ENCODE results near the gene ITPR3. TPM values are rescaled to one million over a fixed set of nuclear protein-coding genes. Genes with fewer than 3 reads are reported as not detected.

Gene ITPR3
- total RNA-seq, 2 experiments from 2014 or later: 57.8 to 59.3 TPM

- Mint-ChIP-seq H3K27me3 (ENCODE audit: low read depth) (peaks cover 26% of the 10 kb centered on the region), H3K4me1 (ENCODE audit: low read depth) (no peaks in the 10 kb centered on the region), H3K27ac (no peak overlapping the region), H3K4me3 (no peak overlapping the region), H3K9me3 (ENCODE audit: insufficient read depth) (no peaks in the 10 kb centered on the region), H3K36me3 (ENCODE audit: low read depth) (no peaks in the 10 kb centered on the region)
- ATAC-seq: no peak
- CTCF ChIA-PET: no interaction called here
- POLR2A ChIA-PET: no interaction called here
- DNase-seq: no peak
Measured at GRCh38 chr6:33717934-33718455, 96.9 kb downstream of the ITPR3 start.

DNA sequence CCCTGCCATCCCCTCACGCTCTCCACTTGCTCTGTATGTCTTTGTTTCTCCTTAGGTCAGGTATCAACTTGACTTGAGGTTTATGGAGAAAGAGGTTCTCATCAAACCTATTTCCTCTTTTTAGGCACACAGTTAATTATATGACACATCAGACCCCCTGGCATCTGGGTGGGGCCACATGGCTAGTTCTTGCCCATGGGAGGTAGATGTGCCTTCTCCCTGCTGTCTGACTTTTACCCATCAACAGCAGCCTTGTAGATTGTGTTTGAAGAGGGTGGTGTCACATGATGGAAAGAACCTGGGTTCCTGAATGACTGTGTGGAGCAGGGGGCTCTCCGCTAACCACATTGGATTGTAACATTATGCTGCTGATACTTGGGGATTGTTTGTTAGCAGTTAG lies 97.6 kb downstream of the ITPR3 start:
- DNase-seq (no peak), ATAC-seq (no peak)
- CTCF ChIA-PET: no interaction called here
- Mint-ChIP-seq H3K36me3 (ENCODE audit: low read depth) (no peaks in the 10 kb centered on the region), H3K27ac (no peak overlapping the region), H3K9me3 (ENCODE audit: insufficient read depth) (no peaks in the 10 kb centered on the region), H3K27me3 (ENCODE audit: low read depth) (peaks cover 24% of the 10 kb centered on the region), H3K4me1 (ENCODE audit: low read depth) (peaks cover 1% of the 10 kb centered on the region), H3K4me3 (no peak overlapping the region)
- POLR2A ChIA-PET: no interaction called here

- DNase-seq (no peak), ATAC-seq (no peak)
- ChIA-PET POLR2A (no interaction called here), CTCF (interaction anchor here (1.3 to 2.2 kb wide), 2 partner anchors 8 to 23 kb away, joined by 4 to 6 read pairs; partner anchors contain the start of gene UQCC2)
- H3K27ac Mint-ChIP-seq: no peak overlapping the region
- no peak overlapping the region for H3K4me3 Mint-ChIP-seq
- H3K4me1 Mint-ChIP-seq (ENCODE audit: low read depth): peaks cover 9% of the 10 kb centered on the region
- H3K27me3 Mint-ChIP-seq (ENCODE audit: low read depth): peaks cover 28% of the 10 kb centered on the region
- no peaks in the 10 kb centered on the region for H3K9me3 Mint-ChIP-seq (ENCODE audit: insufficient read depth)
- H3K36me3 Mint-ChIP-seq (ENCODE audit: low read depth): no peaks in the 10 kb centered on the region
Measured at GRCh38 chr6:33719326-33719987, 98.3 kb downstream of the ITPR3 start.

GRCh38 chr6:33720998-33721397 lies 99.9 kb downstream of the ITPR3 start:
- ChIA-PET POLR2A (no interaction called here), CTCF (interaction anchor here (1.3 to 2.2 kb wide), 2 partner anchors 10 to 22 kb away, joined by 4 to 6 read pairs; partner anchors contain the start of gene UQCC2)
- Mint-ChIP-seq H3K4me3 (no peak overlapping the region), H3K27me3 (ENCODE audit: low read depth) (peaks cover 32% of the 10 kb centered on the region), H3K4me1 (ENCODE audit: low read depth) (peaks cover 12% of the 10 kb centered on the region), H3K36me3 (ENCODE audit: low read depth) (no peaks in the 10 kb centered on the region), H3K9me3 (ENCODE audit: insufficient read depth) (no peaks in the 10 kb centered on the region), H3K27ac (no peak overlapping the region)
- DNase-seq (no peak), ATAC-seq (no peak)

GRCh38 chr6:33721508-33721907 lies 100.4 kb downstream of the ITPR3 start:
- Mint-ChIP-seq H3K4me1 (ENCODE audit: low read depth) (peaks cover 12% of the 10 kb centered on the region), H3K27me3 (ENCODE audit: low read depth) (peaks cover 32% of the 10 kb centered on the region), H3K27ac (no peak overlapping the region), H3K9me3 (ENCODE audit: insufficient read depth) (no peaks in the 10 kb centered on the region), H3K36me3 (ENCODE audit: low read depth) (no peaks in the 10 kb centered on the region), H3K4me3 (no peak overlapping the region)
- POLR2A ChIA-PET: no interaction called here
- ATAC-seq (no peak), DNase-seq (no peak)
- CTCF ChIA-PET: interaction anchor here (1.3 to 1.6 kb wide), 2 partner anchors 10 to 50 kb away, joined by 5 to 6 read pairs; partner anchors contain the start of gene UQCC2

GRCh38 chr6:33722103-33722623 lies 101.0 kb downstream of the ITPR3 start:
- ChIA-PET POLR2A (no interaction called here), CTCF (interaction anchor here (1.3 to 2.7 kb wide), 3 partner anchors 11 to 49 kb away, joined by 5 to 9 read pairs (median 6); partner anchors contain the start of gene UQCC2)
- ATAC-seq (no peak), DNase-seq (no peak)
- Mint-ChIP-seq H3K27ac (no peak overlapping the region), H3K27me3 (ENCODE audit: low read depth) (peaks cover 32% of the 10 kb centered on the region), H3K4me1 (ENCODE audit: low read depth) (peaks cover 12% of the 10 kb centered on the region), H3K4me3 (no peak overlapping the region), H3K36me3 (ENCODE audit: low read depth) (no peaks in the 10 kb centered on the region), H3K9me3 (ENCODE audit: insufficient read depth) (no peaks in the 10 kb centered on the region)

DNA sequence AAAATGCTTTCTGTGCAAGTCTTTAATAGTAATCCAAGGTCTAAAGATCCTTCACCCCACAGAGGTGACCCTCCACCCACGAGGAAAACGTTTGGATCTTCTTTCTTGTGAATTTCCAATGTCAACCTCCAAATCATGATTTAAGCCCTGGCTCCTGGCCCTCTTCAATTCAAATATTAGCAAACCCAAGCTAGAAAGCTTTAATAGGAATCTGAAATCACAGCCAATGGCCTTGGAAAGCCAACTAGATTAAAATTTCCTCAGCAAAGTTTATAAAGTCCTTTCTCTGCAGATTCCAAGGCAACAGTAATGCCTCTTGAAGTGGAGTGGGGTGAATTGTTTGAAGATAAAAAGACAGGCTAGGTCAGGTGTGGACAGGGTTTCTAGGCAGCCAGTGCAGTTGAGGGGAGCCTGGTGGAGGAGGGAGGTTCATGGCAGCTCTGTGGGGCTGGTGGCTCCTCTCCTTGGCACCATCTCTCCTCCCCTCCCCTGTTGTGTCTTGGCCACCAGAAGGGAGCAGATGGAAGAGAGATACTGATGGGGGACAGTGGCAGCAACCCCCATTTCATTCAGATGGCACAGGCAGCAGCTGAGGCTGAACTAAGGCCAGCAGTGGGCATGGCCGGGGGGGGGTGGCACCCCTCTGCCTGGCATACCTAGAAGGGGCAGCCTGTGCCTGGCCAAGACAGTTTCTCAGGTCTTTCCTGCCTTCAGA lies 102.4 kb downstream of the ITPR3 start:
- Mint-ChIP-seq H3K9me3 (ENCODE audit: insufficient read depth) (no peaks in the 10 kb centered on the region), H3K36me3 (ENCODE audit: low read depth) (no peaks in the 10 kb centered on the region), H3K4me3 (no peak overlapping the region), H3K27me3 (ENCODE audit: low read depth) (peaks cover 32% of the 10 kb centered on the region), H3K27ac (no peak overlapping the region), H3K4me1 (ENCODE audit: low read depth) (peaks cover 12% of the 10 kb centered on the region)
- ChIA-PET CTCF (interaction anchor here (0.9 to 2.7 kb wide), 6 partner anchors 20 to 138 kb away, joined by 3 to 9 read pairs (median 5); no protein-coding TSS in a partner anchor), POLR2A (no interaction called here)
- no peak for ATAC-seq
- no peak for DNase-seq

DNA sequence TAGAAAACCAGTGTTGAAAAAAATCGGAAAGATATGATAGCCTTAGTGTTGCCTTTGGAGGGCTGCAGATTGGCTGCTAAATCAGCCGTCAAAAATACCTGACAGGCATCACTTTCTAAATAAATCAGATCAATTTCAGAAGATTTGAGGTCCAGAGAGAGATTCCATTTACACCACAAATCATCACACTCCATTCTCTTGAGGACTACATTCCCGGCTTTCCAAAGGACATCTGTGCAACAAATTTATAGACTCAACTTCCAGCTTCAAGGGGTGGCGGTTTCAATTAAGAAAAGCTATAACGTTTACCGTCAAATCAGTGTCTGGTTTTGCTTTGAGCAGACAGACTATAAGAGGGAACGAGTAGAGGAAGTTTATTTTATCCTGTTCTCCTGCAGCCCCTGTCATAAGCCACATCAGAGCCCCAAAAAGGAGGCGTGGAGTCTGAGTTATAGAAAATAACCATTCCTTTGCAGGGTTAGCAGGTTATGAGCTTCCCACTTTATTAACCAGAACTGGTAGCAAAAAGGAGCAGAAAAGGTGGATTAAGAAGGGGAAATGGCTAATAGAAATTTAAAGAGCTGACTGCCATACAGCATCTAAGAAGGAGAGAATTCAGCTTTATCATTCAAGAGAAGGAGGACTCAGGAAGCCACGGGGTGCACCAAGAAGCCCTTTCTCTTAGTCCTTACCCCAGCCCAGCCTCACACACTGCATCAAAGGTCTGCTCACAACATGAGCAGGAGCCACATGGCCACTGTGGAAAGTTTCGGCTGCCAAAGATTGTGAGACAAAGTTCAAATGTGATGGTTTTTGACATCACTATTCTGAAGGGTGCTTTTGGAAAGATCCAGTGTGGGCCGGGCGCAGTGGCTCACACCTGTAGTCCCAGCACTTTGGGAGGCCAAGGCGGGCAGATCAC lies 103.2 kb downstream of the ITPR3 start:
- Mint-ChIP-seq H3K27ac (no peak overlapping the region), H3K4me3 (no peak overlapping the region), H3K36me3 (ENCODE audit: low read depth) (no peaks in the 10 kb centered on the region), H3K4me1 (ENCODE audit: low read depth) (peaks cover 12% of the 10 kb centered on the region), H3K9me3 (ENCODE audit: insufficient read depth) (no peaks in the 10 kb centered on the region), H3K27me3 (ENCODE audit: low read depth) (peaks cover 30% of the 10 kb centered on the region)
- ATAC-seq (no peak), DNase-seq (no peak)
- CTCF ChIA-PET: interaction anchor here (1.0 to 2.7 kb wide), 5 partner anchors 13 to 134 kb away, joined by 3 to 12 read pairs (median 5); partner anchors contain the start of gene UQCC2
- POLR2A ChIA-PET: interaction anchor here (0.7 kb wide), 1 partner anchor 13 kb away, joined by 4 read pairs; the partner anchor contains the start of gene UQCC2

GRCh38 chr6:33725222-33725621 lies 104.1 kb downstream of the ITPR3 start:
- Mint-ChIP-seq H3K4me1 (ENCODE audit: low read depth) (peaks cover 12% of the 10 kb centered on the region), H3K4me3 (no peak overlapping the region), H3K36me3 (ENCODE audit: low read depth) (no peaks in the 10 kb centered on the region), H3K27ac (no peak overlapping the region), H3K9me3 (ENCODE audit: insufficient read depth) (no peaks in the 10 kb centered on the region), H3K27me3 (ENCODE audit: low read depth) (peaks cover 25% of the 10 kb centered on the region)
- ATAC-seq (no peak), DNase-seq (no peak)
- ChIA-PET POLR2A (no interaction called here), CTCF (interaction anchor here (1.2 to 1.7 kb wide), 2 partner anchors 14 kb away, joined by 6 to 12 read pairs; partner anchors contain the start of gene UQCC2)

DNA sequence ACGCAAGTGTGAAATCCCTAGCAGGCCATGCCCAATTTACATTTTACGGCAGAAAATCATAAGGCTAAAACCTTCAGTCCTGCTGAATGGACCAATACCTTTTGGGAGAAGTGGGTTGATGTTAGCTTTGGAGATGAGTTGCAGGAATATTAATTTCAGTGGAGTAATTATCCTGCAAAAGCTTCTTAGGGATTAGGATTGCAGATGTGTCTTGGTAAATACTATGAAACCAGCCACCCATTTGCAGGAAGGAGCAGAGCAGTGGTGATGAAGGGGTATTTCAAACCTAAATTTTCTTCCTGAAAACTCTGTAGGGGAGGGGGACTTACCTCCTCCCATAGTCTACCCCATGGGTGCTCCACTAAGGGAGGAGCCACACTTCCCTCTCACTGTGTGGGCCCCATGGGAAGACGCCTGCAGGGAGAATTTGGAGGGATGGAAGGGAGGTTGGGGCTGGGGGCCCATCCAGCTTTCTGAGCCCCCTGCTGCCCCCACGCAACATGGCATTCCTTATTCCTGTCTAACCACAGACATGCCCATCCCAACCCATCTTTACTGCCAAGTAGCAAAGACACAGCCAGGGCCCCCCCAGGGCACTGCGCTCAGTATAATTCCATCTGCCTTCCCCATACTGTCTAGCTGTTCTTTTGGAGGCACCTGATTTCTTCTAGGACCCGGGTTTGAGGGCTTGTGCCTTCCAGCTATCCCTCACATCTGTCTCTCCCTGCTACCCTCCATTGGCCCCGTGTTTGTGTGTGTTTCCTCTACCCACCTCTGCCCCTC lies 105.0 kb downstream of the ITPR3 start:
- CTCF ChIA-PET: interaction anchor here (1.7 kb wide), 2 partner anchors 15 to 18 kb away, joined by 6 to 7 read pairs; partner anchors contain the start of gene UQCC2
- H3K36me3 Mint-ChIP-seq (ENCODE audit: low read depth): no peaks in the 10 kb centered on the region
- no peak for ATAC-seq
- peaks cover 22% of the 10 kb centered on the region for H3K27me3 Mint-ChIP-seq (ENCODE audit: low read depth)
- no peaks in the 10 kb centered on the region for H3K9me3 Mint-ChIP-seq (ENCODE audit: insufficient read depth)
- POLR2A ChIA-PET: no interaction called here
- no peak overlapping the region for H3K27ac Mint-ChIP-seq
- peaks cover 12% of the 10 kb centered on the region for H3K4me1 Mint-ChIP-seq (ENCODE audit: low read depth)
- no peak overlapping the region for H3K4me3 Mint-ChIP-seq
- DNase-seq: no peak

Measured in activated CD8-positive, alpha-beta T cell treated with anti-CD3 and anti-CD28 coated beads, Interleukin-2, amount 10 ng/mL, durations not matched to agents 7 days and 5 days (primary cell).